Caki2 (cell line): ENCODE results near the gene IP6K3. TPM values are rescaled to one million over a fixed set of nuclear protein-coding genes. Genes with fewer than 3 reads are reported as not detected.

Source experiments
- DNase-seq: peaks from one replicate; pipeline ENCODE4 v3.0.0-alpha.2; 2015; ENCODE audit warnings: low read depth
- in situ Hi-C: cut with HindIII; loops from 2 replicates; pipeline ENCODE4 v1.10.0; 2016; ENCODE audit warnings: low sequenced_read_pairs, low pct_unique_long_range_greater_than_20kb, mixed read lengths
- total RNA-seq: library from RNA; depleted of rRNA; stranded (reverse); fragments of >200 nt; shearing (Covaris generic); gene quantifications from 2 replicates; pipeline ENCODE4 v1.2.3, GENCODE V29; 2014; ENCODE audit warnings: low replicate concordance

IP6K3 gene
- total RNA-seq, 1 experiment from 2014 or later, result 0.07 TPM

- in situ Hi-C loops, result no loop called here
- no peak for DNase-seq
These were observed 32.6 kb upstream of the IP6K3 start for GRCh38 chr6:33779290-33779689.

- in situ Hi-C loops, result no loop called here
- DNase-seq, result no peak
These were observed 31.9 kb upstream of the IP6K3 start for GRCh38 chr6:33778444-33779121.

DNA sequence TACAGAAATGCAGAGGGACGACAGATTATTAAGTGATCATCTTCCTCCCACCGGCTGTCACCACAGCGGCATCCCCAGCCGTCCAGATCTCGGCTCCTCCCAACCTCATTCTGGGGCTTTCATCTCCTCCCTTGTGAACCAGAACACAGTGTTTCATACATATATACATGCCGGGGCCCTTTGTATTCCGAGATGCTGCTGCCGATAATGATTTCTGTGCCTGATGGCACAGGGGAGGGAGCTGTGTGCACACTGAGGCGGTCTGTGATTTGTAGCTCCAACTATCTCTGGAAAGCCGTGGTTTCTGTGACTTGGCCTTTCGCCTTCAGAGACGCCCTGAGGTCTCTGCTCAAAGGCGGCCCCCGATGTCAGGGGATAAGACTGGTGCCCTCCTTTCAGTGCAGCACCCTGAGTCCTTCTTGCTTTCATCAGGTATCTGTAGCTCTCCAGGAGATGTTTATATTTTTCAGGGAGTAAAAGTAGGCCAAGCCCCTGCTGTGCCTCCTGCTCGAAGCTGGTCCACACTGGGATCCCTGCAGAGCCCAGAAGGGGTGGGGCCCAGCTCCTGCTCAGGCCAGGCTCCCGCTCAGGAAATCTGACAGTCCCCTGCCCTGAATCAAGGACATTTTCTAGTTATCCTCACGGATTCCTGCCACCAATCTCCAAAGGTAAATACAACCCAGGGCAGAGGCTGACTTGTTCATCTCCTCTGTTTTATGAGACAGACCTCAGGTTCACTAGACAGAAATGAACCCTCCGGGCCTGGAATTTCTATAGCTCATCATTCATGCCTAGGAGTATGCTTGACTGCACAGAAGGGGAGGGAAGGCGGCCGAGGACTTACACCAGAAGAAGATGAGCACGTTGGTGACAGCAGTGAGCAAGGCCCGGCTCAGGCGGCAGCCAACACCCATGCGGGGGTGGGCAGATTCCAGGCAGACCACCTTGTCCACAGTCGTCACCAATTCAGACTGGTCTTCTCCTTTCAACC is 31.0 kb upstream of the IP6K3 start:
- peak; percentile 92 for DNase-seq
- in situ Hi-C loops, result no loop called here

GRCh38 chr6:33776764-33777163 is 30.1 kb upstream of the IP6K3 start:
- in situ Hi-C loops, result no loop called here
- DNase-seq, result no peak

DNA sequence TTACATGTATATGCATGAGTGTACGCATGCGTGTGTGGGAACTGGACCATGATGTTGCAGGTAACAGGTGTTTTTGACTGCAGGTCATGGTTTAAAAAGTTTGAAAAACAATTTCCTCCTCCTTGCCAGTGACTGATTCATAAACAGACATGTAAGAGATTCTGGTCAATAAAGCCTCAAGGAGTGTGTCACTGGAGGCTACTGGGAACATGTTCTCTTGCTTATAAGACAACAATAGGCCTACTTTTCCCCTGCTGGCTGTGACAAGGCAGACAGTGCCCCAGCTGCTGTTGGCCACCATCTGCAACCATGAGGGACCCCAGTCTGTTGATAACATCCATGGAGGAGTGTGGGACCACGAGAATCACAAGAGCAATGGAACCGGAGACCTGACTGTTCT is 29.5 kb upstream of the IP6K3 start:
- in situ Hi-C loops, result no loop called here
- DNase-seq, result no peak

GRCh38 chr6:33774774-33775173 is 28.1 kb upstream of the IP6K3 start:
- in situ Hi-C loops, result no loop called here
- DNase-seq, result no peak

- DNase-seq, result no peak
- in situ Hi-C loops, result no loop called here
These were observed 26.3 kb upstream of the IP6K3 start for GRCh38 chr6:33772902-33773472.

- in situ Hi-C loops, result no loop called here
These were observed 25.6 kb upstream of the IP6K3 start for GRCh38 chr6:33772082-33772830.

DNA sequence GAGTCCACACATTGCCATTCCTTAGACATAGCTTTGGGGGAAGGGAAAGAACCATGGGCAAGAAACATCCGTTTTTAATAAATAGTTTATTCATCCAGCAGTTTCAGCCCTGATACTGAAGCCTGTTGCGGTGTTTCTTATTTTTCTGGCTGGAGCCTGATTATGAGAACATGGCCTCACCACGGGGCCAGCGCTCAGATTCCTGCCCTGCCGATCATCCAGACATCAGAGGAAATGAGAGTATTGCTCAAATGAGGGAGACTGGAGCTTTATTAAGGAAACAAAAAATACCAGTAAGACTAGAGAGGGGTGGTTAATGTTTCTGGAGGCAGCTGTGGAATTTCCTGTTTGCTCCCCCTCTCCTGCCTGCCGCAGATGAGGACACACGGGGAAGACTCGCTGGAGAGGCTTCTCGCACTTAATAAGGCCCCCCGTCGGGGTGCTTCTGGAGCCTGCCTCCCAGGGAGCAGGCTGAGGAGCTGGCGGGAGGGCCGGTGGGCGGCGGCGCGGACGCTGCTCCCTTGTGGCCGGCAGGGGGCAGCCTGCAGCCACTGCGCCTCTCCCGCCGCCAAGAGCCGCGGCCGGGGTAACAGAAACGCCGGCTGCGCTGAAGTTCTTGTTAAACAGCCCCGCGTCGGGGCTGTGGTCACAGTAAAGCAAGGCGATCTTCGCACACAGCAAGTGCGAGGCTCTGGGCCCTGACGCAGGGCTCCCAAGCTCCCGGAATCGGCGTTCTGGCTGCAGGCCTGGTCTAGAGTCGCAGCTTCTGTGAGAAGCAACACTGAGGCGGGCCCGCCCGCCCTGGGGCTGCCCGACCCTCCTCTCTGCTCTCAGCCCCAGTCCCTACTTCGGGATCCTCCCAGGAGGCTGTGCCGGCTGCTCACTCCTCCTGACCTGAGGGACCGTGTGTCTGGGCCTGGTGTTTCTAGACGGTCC is 24.7 kb upstream of the IP6K3 start:
- DNase-seq, result peak; percentile 86
- in situ Hi-C loops, result no loop called here

More at GRCh38 chr6:33772082-33772830, 25.6 kb upstream of the IP6K3 start:
- DNase-seq, result no peak

GRCh38 chr6:33770833-33771145 is 24.1 kb upstream of the IP6K3 start:
- in situ Hi-C loops, result no loop called here
- no peak for DNase-seq

DNA sequence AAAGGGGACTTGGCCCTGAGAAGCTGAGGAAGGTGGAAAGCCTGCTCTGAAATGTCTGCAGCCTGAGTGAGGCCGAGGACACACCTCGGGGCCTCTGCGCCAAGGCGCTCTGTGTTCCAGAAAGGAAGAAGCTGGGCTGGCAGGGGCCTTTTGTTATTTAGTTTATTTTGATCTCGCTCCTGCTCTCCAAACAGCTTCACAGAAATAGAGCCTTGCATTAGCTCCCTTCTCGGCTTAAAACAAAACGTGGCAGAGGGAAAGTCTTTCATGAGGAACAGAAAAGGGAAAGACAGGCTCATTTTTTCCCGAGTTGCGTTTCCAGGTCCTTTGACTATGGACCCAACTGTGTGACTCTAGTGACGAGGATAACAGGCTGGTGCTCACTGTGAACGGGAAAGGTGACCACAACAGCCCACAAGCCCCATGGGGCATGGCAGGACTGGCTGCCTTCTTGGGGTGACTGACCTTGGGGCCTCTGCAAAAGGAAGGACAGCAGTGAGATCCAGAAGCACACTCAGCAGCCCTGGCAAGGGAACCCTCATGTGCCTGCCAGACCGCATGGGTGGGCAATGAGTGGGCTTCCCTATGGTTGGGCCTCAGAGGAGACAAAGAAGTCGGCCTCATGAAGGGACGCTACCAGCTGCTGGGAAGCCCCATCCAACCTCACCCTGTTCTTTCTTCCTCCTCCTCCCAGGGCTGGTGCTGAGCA is 23.6 kb upstream of the IP6K3 start:
- in situ Hi-C loops, result no loop called here
- no peak for DNase-seq

DNA sequence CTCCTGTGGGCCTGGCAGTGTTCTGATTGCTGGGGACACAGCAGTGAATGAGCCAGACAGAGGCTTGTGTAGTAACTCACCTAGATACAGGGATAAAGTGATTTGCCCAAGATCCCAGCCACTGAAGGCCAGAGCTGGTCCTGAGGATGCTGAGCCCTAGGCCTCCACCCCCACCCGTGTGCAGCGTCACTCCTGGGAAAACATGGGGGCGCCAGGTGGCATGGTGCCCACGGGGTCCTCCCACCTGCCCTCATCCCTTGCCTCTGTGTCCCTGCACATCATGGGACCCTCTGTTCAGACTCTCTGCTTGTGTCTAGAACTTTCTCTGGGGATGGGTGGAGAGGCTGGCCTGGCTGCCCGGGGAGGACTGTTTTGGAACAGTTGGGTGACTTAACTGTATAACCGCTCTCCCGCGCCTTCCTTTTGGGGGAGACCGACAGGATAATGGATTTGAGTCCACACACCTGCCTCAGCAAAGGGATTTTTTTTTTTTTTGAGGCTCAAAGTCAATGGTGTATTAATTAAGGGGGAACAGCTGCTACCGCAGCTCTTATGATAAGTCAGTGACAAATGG is 22.6 kb upstream of the IP6K3 start:
- in situ Hi-C loops, result no loop called here
- no peak for DNase-seq

- in situ Hi-C loops, result no loop called here
- DNase-seq, result peak; percentile 56
These were observed 22.0 kb upstream of the IP6K3 start for GRCh38 chr6:33768644-33769120.

DNA sequence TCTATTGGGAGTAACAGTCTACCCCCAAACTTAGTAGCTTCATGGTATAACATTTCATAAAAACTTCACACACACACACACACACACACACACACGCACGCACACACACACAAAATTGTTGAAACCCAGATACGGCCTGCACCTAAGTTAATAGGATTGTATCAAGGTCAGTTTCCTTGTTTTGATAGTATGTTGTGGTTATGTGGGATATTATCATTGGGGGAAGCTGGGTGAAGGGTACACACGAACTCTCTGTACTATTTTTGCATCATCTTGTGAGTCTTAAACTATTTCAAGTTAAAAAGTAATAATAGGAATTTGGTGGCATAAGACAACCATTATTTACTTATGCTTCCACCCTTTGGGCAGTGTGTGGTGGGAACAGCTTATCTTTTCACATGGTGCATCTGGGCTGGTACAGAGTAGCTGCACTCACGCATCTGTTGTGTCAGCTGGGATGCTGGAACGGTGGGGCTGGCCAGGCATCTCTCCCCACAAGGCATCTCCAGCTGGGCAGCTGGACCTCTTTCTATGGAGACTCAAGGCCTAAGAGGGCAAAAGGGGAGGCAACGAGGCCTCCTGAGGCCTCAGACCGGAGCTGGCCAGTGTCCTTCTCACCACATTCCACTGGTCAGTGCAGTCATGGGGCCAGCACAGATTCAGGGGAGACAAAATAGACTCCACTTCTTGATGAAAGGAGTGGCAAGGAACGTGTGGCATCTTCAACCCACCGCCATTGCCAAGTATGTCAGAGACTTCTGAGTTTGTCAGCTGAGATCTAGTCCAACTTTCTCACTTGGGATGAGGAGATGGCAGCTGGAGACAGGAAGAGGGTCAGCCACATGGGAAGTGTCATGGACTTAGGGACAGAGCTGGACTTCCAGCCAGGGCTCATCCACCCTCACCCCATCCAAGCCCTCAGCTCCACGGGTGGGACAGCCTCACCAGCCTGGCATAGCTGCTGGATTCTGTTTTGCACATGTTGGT is 20.5 kb upstream of the IP6K3 start:
- in situ Hi-C loops, result no loop called here
- no peak for DNase-seq

GRCh38 chr6:33765368-33765767 is 18.7 kb upstream of the IP6K3 start:
- in situ Hi-C loops, result no loop called here
- no peak for DNase-seq

- no peak for DNase-seq
- in situ Hi-C loops, result no loop called here
These were observed 17.3 kb upstream of the IP6K3 start for GRCh38 chr6:33764036-33764435.
